HG03571 (cell line): Measurements from ENCODE around the gene RAD23A.

Experiments
- ATAC-seq: cut with Tn5 transposase; IDR thresholded peaks from one replicate; pipeline ENCODE4 v1.9.1; 2021; ENCODE audit not compliant: unreplicated experiment

RAD23A gene

DNA sequence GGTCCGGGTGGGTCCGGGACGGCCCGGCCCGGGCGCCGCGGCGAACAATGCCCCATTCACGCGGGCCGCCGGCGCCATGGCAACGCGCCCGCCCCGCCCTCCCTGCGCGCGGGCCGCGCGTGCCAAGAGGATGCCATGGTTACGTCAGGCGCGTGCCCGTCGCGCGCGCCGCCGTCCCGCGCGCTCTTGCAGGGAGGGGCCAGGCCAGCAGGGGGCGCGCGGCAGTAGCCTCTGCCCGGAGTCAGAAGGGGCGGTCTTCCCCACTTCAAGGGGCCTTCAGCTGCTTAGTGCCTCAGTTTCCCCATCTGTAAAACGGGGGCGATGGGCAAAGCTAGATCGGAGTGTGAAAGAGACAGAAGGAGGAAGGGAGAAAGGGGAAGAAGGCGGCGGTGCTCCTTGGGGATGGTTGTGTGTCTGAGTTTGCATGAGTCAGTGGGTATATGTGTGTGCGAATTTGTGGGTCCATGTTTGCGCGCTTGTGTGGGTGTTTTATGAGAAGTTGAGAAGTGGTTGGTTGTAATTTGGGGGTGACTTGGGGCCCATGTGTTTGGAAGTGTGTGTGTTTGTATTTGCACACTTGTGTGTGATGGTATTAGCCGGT, 38.0 kb downstream of the RAD23A start:
- ATAC-seq, result no peak

DNA sequence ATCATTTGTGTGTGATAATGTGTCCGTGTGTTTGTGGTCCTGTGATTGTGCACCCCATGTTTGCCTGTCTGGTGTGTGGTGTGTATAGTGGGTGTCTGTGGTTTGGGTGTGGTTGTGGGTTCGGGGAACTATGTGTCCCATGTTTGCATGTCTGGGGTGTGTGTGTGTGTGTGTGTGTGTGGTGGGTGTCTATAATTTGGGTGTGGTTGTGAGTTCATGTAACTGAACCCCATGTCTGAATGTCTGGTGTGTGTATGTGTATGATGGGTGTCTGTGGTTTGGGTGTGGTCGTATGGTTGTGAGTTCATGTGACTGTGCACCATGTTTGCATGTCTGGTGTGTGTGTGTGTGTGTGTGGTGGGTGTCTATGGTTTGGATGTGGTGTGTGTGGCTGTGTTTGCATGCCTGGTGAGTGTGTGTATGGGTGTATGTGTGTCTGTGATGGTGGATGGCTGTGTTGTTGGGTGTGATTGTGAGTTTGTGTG, 38.5 kb downstream of the RAD23A start:
- ATAC-seq, result no peak

DNA sequence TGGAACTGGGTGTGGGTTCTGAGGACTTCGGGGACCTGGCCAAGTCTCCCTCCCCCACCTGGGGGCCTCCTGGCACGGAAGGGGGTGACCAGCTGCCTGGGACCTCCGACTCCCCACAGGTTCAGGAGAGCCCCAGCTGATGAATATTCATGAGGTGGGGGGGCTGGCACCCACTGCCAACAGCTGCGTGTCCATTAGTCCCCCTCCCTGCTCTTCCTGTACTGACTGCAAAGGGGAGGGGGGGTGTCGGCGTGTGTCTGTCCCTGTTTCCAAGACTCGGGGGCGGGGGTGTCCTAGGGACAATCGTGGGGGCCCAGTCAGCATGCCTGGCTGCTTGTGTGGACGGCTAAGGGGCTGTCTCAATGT, 39.0 kb downstream of the RAD23A start:
- no peak for ATAC-seq

DNA sequence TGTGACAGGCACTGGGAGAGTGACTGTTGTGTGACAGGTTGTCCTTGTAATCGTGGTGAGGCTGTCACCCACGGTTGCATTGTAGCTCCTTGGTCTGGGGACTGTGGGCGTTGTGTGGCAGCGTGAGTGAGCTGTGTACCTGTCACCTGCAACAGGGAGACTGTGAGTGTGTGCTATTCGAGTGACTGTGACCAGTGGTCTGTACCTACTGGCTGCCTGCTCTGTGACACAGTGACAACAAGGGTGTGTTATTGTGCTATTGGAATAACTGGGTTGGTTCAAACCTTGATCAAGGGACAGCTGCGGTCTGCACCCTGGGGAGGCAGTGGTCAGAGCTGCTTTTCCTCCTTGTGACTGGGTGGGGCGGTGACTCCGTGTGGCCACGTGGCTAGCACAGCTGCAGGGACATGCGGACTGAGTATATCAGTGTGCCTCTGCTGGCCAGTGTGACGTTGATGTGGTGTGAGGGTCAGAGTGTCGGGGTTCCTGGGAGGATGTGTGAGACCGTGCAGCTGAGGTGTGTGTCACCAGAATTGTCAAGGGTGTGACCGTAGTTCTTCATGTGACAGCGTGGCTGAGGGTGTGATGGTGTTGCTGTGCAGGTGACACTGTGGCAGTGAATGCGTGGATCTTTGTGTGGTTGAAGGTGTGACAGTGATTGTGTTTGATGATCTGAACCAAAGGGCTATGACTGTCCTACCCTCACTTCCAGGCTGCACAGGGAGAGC, 39.6 kb downstream of the RAD23A start:
- ATAC-seq, result no peak

DNA sequence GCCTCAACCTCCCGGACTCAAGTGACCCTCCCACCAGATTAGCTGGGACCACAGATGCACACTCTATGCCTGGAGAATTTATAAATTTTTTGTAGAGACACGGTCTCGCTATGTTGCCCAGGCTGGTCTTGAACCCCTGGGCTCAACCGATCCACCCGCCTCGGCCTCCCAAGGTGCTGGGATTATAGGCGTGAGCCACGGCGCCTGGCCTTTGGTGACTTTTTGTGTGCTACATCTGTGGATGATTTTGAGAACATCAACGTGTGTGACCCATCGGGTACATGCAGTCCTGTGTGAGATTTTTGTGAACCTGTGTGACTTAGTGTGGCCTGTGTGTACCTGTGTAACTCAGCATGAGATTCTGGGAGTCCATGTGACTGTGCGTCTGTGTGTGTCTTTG, 41.1 kb downstream of the RAD23A start:
- no peak for ATAC-seq

DNA sequence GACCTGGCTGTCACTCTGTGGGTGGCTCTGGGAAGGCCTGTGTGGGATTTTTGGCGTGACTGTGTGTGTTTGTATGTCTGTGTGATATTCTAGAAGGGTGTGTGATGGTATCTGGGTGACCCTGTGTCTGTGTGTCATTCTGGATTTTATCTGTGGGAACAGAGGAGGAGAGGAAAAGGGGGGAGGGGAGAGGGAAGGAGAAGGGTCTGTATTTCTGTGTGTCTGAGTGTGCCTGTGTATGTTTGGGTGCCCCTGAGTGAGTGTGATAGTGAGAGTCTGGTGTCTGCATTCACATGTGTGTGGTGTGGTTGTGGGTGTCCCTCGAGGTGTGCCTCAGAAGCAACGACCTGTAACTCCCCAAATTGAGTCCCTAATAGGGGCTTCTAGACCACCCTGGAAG, 41.5 kb downstream of the RAD23A start:
- ATAC-seq, result no peak

DNA sequence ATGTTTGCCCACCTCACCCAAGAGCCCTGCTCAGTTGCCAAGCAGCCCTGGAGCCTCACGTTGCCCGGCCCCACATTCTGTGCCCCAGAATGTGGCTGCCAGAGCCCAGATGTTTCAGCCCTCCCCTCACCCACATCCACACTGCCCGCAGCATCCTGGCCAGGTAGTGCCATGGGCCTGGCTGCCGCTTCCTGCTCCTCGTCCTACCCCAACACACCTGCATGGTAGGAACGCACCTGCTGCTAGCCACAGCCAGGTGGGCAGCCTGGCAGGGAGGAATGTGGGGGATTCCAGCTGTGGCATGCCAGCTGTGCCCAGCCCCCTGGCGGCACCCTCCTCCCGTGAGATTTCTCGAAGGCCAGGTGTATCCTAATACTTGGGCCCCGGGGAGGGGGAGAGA, 42.1 kb downstream of the RAD23A start:
- ATAC-seq, result no peak

DNA sequence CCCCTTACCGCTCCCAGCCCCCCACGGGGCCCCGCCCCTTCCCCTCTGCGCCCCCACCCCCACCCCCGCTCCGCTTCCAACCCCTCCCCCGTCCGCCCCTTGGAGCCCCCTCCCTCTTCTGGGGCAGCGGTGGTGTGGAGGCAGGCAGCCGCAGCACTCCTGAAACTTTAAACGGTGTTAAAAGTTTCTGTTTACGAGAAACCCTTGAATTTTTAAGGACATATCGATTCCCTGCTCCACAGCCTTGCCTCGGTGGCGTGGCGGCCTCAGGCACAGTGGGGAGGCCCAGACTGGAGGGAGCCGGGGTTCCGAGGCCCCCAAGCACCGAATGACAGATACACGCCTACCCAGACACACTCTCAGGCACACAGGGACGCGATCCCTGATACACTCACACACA, 44.8 kb downstream of the RAD23A start:
- ATAC-seq, result no peak

DNA sequence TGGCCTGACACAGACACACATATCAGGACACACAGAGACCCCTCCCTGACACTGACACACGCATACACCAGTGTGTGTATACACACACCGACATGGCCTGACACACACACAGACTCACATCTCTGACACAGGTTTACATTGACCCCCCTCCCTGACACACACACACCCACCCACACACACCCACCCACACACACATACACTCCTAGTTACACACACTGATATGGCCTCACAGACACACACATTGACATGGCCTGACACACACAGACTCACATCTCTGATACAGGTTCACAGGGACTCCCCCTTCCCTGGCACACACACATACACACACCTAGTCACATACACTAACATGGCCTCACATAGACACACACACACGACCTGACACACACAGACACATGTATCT, 45.2 kb downstream of the RAD23A start:
- ATAC-seq, result no peak

DNA sequence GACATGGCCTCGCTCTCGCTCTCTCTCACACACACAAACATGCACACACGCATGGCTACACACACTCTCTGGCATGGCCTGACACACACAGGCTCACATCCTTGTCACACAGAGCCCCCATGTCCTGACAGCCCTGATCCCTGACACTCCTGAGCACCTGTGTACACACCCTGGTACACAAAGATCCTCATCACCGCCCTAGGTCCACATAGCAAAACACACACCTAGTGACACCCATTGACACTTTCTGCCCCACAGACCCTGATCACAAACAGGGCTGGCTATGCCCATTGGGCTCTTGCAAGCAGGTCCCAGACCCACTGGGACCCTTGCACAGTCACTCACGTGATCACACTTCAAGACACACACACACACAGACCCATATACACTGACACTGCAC, 45.6 kb downstream of the RAD23A start:
- no peak for ATAC-seq

DNA sequence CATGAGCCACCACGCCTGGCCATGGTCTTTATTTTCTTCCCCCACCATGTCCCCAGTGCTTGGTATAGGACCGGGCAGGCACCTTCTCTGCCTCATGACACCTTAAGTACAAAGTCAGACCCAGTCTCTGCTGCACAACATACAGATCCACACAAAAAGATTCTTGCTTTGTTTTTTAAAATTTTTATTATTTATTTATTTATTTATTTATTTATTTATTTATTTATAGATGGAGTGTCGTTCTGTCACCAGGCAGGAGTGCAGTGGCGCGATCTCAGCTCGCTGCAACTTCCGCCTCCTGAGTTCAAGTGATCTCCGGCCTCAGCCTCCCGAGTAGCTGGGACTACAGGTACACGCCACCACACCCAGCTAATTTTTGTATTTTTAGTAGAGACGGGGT, 47.1 kb downstream of the RAD23A start:
- ATAC-seq, result no peak

DNA sequence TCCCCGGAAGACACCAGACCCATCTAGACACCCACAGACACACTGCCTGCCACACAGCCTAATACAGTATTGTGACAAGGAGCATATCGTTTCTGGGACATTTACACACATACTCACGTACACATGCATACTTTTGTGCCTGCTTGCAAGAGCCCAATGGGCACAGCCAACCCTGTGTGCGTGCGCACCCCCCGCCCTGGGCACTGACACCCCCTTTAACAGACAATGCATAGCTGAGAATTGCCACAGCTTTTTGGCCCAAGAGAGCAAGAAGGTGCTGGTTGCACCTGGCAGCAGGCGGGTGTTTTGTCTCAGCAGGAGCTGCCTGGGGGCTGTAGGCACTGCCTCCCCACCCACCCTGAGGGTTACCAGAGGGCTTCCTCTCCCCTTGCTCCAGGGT, 47.9 kb downstream of the RAD23A start:
- ATAC-seq, result no peak

DNA sequence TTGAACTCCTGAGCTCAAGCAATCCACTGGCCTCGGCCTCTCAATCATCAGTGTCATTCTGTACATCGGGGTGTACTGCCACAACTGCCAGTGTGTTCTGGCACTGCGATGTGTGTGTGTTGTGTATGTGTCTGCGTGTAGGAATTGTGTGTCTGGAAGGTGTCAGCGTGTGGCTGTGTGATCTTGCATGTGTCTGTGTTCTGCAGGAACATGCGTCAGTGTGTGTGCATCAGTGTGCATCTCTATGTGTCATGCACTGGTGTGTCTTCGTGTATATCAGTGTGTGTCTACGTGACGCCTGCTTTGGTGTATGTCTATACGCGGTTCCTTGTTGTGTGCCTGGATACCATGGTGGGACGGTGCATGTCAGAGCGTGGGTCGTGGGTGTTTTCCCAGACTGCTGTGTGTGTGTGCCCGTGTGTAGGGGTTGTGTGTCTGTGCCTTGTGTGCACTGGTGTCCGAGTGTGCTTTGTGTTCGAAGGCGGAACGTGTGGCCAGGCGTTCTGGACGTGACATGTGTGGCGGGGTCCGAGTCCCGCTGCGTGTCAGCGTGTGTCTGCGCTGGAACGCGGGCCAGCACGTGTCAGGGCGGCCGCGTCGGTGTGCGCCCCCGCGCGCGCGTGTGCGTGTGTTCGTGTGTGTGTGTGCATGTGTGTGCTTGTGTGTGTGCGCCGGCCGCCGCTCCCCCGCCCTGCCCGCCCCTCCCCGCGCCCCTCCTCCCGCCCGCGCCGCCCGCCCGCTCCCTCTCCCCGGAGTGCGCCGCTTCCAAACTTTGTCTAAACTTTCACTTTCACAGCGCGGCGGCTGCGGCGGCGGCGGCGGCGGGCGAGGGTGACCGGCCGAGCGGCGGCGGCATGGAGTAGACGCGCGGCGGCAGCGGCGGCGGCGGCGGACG, 49.3 kb downstream of the RAD23A start, which contains the start of gene NFIX:
TSS of gene NFIX (plus strand) at position 775 of the 895 bp plus-strand sequence. CDS start 363 bp downstream, outside the sequence.
- ATAC-seq, result no peak

DNA sequence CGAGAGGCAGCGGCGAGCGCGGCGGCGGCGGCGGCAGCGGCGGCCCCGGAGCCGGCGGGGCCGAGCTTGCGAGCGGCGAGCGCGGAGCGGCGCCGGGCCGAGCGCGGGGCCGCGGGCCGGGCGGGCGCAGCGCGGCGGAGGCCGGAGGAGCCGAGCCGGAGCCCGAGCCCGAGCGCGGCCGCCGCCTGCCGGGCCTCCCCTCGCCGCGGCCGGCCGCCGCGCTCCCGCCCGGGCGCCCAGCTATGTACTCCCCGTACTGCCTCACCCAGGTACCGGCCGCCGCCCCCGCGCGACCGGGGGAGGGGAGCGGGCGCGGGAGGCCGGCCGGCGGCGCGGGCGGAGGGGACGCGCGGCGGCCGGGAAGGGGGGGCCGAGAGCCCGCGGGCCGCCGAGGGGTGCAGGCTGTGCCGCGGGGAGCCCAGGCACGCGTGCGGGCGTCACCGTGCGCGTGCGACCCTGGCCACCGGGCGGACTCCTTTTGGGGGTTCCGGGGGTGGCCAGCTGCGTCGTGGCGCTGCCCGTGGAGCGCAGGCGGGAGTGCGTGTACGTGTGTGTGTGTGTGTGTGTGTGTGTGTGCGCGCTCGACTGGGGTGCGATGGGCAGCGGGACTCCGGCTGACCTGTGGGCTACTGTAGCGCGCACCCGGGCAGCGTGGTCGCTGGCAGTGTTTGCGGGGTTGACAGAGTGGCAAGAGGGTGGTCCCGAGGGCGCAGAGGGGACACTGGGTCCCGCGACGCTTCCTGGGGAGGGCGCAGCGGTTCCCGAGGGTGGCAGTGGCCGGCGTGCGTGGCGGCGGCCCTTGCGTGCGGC, 50.1 kb downstream of the RAD23A start:
- ATAC-seq, result no peak

DNA sequence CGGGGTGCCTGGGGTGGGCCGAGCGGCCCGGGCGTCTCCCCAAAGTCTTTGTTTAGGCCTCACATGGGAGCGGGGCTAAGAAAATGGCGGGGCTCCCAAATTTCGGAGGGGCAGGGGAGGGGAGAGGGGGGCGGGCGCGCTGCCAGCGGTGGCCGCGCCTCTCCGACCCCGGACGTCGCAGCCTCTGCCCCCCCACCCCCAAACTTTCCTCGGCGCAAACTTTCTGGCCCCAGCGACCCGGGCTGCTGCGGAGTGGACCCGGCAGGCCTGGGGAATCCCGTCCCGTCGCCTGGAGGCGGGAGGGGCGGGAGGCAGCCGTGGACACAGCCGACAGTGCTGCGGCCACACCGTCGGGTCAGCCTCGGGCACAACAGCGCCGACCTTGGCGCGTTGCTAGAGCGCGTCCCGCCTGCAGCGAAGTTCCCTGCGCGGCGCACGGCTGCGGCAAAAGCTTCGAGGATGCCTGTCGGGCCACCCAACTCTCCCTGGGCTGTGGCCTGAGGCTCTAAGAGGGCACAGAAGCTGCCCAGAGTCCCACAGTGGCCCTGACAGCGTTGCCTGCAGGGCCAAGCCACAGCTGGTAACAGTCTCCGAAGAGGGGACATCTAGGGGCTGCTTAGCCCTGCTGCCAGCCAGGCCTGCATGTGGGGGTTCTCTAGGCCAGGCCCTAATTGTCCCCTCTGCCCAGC, 50.9 kb downstream of the RAD23A start:
- no peak for ATAC-seq

DNA sequence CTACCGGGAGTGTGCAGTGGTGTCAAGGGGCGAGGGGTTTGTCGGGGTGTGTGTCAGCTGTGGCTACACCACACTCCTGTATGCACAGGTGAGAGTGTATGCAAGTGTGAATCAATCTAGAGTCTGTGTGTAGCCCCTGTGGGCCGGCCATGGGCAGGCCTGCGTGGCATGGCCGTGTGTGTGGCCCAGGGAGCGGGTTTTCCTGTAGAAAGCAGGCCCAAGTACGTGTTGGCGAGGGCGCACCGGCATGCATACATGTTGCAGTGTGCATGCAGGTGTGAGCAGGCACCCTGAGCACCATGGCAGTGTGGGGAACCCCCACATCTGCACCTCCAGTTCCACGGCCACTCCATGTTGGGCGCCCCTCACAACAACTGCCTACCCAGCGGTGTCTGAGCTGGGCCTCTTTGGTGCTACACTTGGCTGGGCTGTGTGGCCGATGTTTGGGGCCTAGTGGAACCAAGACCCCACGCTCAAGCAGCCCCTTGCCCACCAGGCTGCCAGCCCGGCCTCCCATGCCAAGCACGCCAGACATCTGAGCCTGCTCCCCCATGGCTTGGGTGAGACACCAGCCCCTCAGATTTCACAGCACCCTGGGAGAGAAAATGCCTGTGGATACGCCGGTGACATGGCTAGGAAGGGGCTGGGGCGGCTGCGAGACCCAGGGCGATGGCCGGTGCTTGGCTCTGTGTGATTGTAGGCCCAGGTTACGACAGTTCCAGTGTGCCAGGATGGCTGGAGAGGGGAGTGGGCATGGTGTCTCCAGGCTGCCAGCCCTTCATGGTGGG, 51.7 kb downstream of the RAD23A start:
- no peak for ATAC-seq

DNA sequence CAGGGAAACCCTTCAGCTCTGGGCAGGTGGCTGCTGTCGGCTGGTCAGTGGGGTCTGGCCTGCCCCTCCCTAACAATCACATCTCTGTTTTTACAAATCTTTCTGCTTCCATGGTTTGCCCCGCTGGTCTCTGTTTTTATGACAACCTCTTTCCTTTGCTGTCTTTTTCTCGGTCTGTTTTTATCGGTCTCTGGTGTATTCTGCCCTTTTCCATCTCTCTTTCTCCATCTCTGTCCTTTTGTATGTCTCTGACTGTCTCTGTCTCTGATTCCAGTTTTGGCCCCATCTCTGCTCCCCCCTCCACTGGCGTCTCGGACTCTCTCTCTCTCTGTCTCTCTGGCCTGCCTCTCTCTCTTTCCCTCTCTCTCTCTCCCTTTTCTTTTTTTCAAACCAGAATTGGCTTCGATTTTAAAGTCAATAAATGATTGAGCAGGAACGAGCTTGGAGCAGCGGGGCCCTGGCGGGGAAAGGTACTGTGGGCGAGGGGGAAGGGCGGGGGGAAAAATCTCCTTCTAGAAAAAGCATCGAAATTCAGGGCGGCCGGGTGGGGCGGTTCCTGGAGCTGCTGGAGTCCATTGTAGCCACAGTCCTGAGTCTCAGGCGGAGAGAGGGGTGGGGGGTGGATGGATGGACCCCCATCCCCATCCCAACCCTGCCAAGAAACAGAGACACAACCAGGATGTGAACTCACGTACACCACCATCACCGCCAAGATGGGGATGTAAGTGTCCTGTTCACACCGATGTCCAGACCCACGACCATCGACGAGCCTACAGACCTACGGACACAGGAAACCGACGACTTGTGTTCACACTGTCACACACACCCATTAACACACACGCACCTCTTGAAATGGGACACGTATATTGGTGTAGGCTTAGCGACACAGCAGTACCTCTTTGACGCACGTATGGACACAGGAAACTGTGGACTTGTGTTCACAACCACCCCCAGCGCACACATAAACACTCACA, 52.6 kb downstream of the RAD23A start:
- no peak for ATAC-seq

DNA sequence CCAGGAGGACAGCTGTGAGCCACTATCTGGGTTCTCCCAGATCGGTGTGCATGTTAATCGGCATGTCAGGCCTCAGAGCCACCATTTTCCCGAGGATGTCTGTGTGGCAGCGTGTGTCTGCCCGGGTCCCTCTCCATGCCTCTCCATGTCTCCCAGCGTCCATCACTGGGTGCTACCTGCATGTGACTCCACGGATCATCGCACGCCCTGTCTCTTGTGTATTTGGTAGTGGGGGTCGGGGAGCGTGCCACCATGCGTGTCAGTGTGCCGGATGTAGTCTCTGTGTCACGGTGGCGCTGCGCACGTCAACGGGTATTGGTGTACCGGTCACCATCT, 55.5 kb downstream of the RAD23A start:
- no peak for ATAC-seq
